ENCODE results near the gene ARMC3. TPM values are rescaled to one million over a fixed set of nuclear protein-coding genes. Genes with fewer than 3 reads are reported as not detected.
"Not testable (repeated sequence)": the region's sequence is repeated elsewhere in the genome, so short reads cannot be mapped to it uniquely, and the experiment has no call there.

Gene ARMC3
- total and polyA plus RNA-seq, 9 of the 15 experiments (the other 6 are each of a cell fraction or from before 2014, with no cell fraction given) = 0.33 to 1.1 (median 0.62) TPM

- Histone ChIP-seq H3K27me3 (ENCODE audit: control insufficient read depth in 2 of 2, insufficient read depth in 2 of 2, low read length in 2 of 2) (no peaks in the 10 kb centered on the region), H3K27ac (ENCODE audit: extremely low read depth, low read depth, low read length) (no peak overlapping the region), H3K9me1 (ENCODE audit: control insufficient read depth, insufficient read depth, low read length) (no peaks in the 10 kb centered on the region), H3K9ac (ENCODE audit: insufficient read depth in 1 of 2, low read depth in 2 of 2, low read length in 2 of 2) (no peak overlapping the region), H3K9me3 (replicated peaks; ENCODE audit: control insufficient read depth, insufficient read depth, low read depth, low read length) (0 out of 2 replicates have a peak, but pooled peaks cover under 1% of the 10 kb centered on the region), H4K20me1 (replicated peaks; ENCODE audit: control insufficient read depth, insufficient read depth, low read length) (no peaks in the 10 kb centered on the region), H3K4me1 (replicated peaks in 1 of 2; ENCODE audit: control insufficient read depth in 2 of 2, insufficient read depth in 2 of 2, low read length in 2 of 2) (peaks cover 0 to 5% of the 10 kb centered on the region in 2 experiments; a peak in 1 of 5 replicates), H3K36me3 (ENCODE audit: control insufficient read depth, insufficient read depth, low read length) (no peaks in the 10 kb centered on the region), H3K4me2 (ENCODE audit: insufficient read depth, low read length) (peak overlapping the region; percentile 58), H2AFZ (ENCODE audit: low read depth, low read length) (peak overlapping the region; percentile 90), H3K4me3 (no peak overlapping the region), H3K79me2 (ENCODE audit: control insufficient read depth, insufficient read depth, low read length) (no peaks in the 10 kb centered on the region)
- intact Hi-C loops (cut with micrococcal nuclease) (no loop called here), in situ Hi-C loops (cut with MboI) (no loop called here)
- ATAC-seq (no peak), DNase-seq (ENCODE audit: extremely low read depth in 1 of 4, low spot score in 3 of 4) (no peak), FAIRE-seq (no peak)
- WGBS (ENCODE audit: insufficient coverage, low coverage, missing lambda C conversion rate) = 40% methylated on average over 9 of the region's 9 CpGs
- ChIA-PET POLR2A (interaction anchor here (0.7 to 1.0 kb wide), 2 partner anchors 9 to 14 kb away, joined by 5 to 7 read pairs; no protein-coding TSS in a partner anchor), CTCF (ENCODE audit: low intra/inter-chr PET ratio) (no interaction called here)
- TF ChIP-seq ZNF280A (IDR thresholded peaks at IDR 0.05; ENCODE audit: low read depth, partially characterized antibody) = peak; percentile 79
- no peak for TF ChIP-seq ZNF655 (CRISPR knock-in tag; IDR thresholded peaks at IDR 0.05)
- TF ChIP-seq BRCA1 (IDR thresholded peaks at IDR 0.05) = no peak
- TF ChIP-seq BRCA1 (CRISPR knock-in tag; IDR thresholded peaks at IDR 0.05) = no peak
- no peak for TF ChIP-seq CC2D1A (IDR thresholded peaks at IDR 0.05)
- no peak for TF ChIP-seq FOXA3 (CRISPR knock-in tag; conservative IDR thresholded peaks at IDR 0.05 in 1 of 2, IDR thresholded peaks at IDR 0.05 in 1 of 2)
- TF ChIP-seq ZNF431 (CRISPR knock-in tag; IDR thresholded peaks at IDR 0.05) = no peak
- TF ChIP-seq TRIM28 (IDR thresholded peaks at IDR 0.05) = 0 out of 2 replicates have a peak, but pooled peaks have one; percentile 41
- no peak for TF ChIP-seq ZNF121 (CRISPR knock-in tag; conservative IDR thresholded peaks at IDR 0.05)
- no peak for TF ChIP-seq NBN (IDR thresholded peaks at IDR 0.05; ENCODE audit: low read depth)
- TF ChIP-seq MYC (IDR thresholded peaks at IDR 0.05; ENCODE audit: low read depth, low read length) = no peak
- TF ChIP-seq MYC (CRISPR knock-in tag; IDR thresholded peaks at IDR 0.05; ENCODE audit: borderline replicate concordance, low read depth) = no peak
- TF ChIP-seq TCFL5 (CRISPR knock-in tag; conservative IDR thresholded peaks at IDR 0.05) = no peak
- TF ChIP-seq TRIM24 (IDR thresholded peaks at IDR 0.05) = peak; percentile 33 to 52; a peak in 3 of 4 replicates
- no peak for TF ChIP-seq BMI1 (IDR thresholded peaks at IDR 0.05; ENCODE audit: low read length)
- BruUV-seq (replicated peaks) = no TSS peak
Measured at GRCh38 chr10:22927166-22927565, 687 bp upstream of the ARMC3 start.

DNA sequence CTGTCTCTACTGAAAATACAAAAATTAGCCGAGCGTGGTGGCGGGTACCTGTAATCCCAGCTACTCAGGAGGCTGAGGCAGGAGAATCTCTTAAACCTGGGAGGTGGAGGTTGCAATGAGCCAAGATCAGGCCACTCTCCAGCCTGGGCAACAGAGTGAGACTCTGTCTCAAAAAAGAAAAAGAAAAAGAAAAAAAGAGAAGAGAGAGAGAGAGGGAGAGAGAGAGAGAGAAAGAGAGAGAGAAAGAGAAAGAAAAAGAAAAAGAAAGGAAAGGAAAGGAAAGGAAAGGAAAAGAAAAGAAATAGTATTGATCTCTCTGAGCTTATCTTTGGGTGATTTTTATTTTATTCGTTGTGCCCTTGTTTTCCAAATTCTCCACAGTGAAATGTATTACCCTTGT, 1.2 kb downstream of the ARMC3 start:
- FAIRE-seq; H3K9me3 ChIP-seq (replicated peaks; ENCODE audit: control insufficient read depth, insufficient read depth, low read depth, low read length); H3K27ac ChIP-seq (ENCODE audit: extremely low read depth, low read depth, low read length); DNase-seq (ENCODE audit: extremely low read depth in 1 of 4, low spot score in 3 of 4); H4K20me1 ChIP-seq (replicated peaks; ENCODE audit: control insufficient read depth, insufficient read depth, low read length); H3K4me2 ChIP-seq (ENCODE audit: insufficient read depth, low read length); H3K9ac ChIP-seq (ENCODE audit: insufficient read depth in 1 of 2, low read depth in 2 of 2, low read length in 2 of 2); H3K4me1 ChIP-seq (replicated peaks in 1 of 2; ENCODE audit: control insufficient read depth in 2 of 2, insufficient read depth in 2 of 2, low read length in 2 of 2); BruUV-seq (replicated peaks); in situ Hi-C loops (cut with MboI); H2AFZ ChIP-seq (ENCODE audit: low read depth, low read length); CTCF ChIA-PET (ENCODE audit: low intra/inter-chr PET ratio); H3K79me2 ChIP-seq (ENCODE audit: control insufficient read depth, insufficient read depth, low read length); intact Hi-C loops (cut with micrococcal nuclease); H3K36me3 ChIP-seq (ENCODE audit: control insufficient read depth, insufficient read depth, low read length); H3K4me3 ChIP-seq; ATAC-seq; H3K27me3 ChIP-seq (ENCODE audit: control insufficient read depth in 2 of 2, insufficient read depth in 2 of 2, low read length in 2 of 2); H3K9me1 ChIP-seq (ENCODE audit: control insufficient read depth, insufficient read depth, low read length): not testable (repeated sequence)
- POLR2A ChIA-PET = interaction anchor here (0.8 kb wide), 1 partner anchor 9 kb away, joined by 3 read pairs; no protein-coding TSS in a partner anchor
- WGBS (ENCODE audit: insufficient coverage, low coverage, missing lambda C conversion rate) = 46% methylated on average over 4 of the region's 4 CpGs

Measured in K562 (cell line).